T-helper 2 cell (primary cell): Measurements from ENCODE around the gene DLGAP1.

Source experiments
- DNase-seq, 5 experiments: peaks; one replicate each; pipeline versions ENCODE4 v3.0.0 to v3.0.0-alpha.2; 2012 to 2022

The DLGAP1 gene

GRCh38 chr18:3513481-3513880 lies 941.6 kb downstream of the DLGAP1 start:
- no peak for DNase-seq

DNA sequence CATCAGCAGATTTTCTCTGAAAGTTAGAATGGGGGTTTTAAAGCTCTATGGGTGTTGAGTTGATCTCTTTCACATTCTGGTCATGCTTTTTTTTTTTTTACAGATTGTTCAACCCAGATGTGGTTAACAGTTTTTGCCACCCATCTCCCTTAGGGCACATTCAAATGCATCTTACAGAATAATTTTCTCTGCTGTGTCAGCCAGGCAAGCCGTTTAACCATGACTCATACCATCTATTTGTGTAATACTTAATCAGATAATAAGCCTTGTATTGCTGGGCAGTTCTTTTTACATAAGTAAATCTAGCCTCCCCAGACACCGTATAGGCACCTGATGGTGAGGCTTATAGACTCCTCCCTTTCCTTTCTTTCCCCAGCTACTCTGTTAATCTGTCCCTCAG lies 943.1 kb downstream of the DLGAP1 start:
- peak in 2 of 5 experiments; percentile 65 to 88 for DNase-seq

DNA sequence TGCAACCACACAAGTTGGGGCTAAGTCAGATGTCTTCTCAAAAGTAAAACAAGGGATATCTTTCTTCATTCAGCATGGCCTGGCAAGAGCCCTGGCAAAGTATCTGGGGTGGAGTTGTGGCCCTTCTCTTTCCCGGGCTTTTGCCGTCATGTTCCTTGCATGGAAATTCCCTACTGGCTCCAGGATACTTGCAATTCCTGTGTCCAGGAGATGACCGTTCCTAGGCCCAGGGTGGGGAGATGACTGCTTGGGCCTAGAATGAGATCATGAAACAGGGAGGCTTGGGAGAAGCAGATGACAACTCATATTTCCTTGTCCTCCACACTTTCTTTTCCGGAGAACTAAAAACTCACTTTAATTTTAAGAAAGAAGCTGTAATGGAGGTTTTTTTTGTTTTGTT lies 944.2 kb downstream of the DLGAP1 start:
- no peak for DNase-seq

- no peak for DNase-seq
Observed at GRCh38 chr18:3510024-3510423, 945.1 kb downstream of the DLGAP1 start.

DNA sequence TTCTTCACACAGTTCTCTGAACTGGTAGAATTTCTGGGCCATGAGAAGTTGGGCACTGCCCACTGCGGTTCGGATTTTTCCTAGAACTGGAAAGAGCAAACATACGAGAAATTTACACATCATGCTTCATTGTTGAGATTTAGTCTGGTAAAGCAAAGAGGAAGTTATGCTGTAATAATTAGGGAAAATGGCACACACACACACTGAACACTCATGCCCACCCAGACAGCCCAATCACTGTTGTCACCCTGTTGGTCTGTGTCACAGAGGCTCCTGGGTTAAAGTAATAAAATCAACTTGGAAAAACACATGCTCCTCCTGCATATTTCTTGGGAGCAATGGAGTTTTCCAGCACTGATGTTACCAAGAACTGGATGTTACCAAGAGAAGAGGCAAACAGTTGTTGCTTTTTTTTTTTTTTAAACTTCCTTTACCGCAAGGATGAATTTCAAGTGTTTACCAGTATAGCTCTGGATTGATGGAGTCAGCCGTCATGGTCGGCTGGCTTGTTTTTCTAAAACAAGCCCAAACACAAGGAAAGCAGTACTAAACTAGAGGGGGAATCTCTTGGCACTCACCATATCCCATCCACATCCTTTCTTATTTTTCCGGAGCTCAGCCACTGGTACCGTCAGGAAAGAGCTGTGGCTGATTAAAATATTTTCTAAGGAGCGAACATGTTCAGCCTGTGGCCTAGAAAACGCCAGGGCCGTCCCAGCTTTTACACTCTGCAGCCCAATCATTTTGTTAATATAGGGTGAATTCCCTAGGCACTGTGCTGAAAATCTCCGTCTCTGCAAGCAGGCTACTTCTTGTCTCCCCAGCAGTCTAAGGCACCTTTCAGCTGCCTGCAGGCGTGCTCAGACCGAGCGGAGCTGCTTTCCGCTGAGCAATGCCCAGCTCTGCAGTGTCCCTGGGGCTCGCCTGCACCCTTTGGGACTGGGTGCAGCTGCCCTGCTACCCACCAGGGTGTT lies 946.2 kb downstream of the DLGAP1 start:
- DNase-seq = no peak

DNA sequence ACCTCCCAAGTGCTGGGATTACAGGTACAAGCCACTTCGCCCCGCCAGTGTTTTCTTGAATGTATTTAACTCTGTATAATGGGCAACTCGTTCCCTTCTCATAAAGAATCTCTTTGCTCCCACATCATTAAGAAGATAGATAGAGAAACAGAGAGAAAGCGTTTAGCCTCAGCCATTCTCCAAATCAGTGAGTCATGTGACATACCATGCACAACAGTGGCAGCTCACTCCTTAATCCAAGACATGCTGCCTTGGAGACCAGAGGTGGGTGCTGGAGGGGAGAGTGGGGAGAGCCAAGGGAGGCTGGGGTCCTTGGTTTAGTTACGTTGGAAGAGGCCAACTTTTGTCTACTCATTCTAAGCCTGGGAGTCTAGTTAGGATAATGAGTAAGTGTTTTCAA lies 950.5 kb downstream of the DLGAP1 start:
- DNase-seq = no peak

- DNase-seq = no peak
Observed at GRCh38 chr18:3502650-3503049, 952.5 kb downstream of the DLGAP1 start.

GRCh38 chr18:3500016-3500415 lies 955.1 kb downstream of the DLGAP1 start:
- no peak for DNase-seq

DNA sequence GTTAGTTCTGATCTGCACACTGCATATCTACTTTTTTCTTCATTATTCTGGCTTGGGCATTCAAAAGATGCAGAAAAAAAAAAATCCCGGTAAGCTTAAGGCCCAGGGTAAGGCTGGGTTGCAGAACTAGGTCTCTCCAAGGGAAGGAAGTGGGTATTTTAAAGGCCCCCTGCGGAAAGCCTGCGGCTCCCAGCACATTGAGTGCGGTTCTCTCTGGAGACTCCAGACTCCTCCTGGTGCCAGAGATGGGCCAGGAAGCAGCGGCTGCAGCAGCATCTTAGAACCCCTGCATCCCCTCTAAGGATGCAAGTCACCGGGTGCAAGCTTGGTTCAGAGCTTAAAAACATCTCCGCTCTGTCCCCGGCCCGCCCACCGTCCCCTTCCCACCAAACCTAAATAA lies 955.6 kb downstream of the DLGAP1 start:
- no peak for DNase-seq

- peak in 1 of 5 experiments; percentile 13 for DNase-seq
Observed at GRCh38 chr18:3498698-3499471, 956.2 kb downstream of the DLGAP1 start.

GRCh38 chr18:3495691-3496430 lies 959.2 kb downstream of the DLGAP1 start:
- DNase-seq = no peak

DNA sequence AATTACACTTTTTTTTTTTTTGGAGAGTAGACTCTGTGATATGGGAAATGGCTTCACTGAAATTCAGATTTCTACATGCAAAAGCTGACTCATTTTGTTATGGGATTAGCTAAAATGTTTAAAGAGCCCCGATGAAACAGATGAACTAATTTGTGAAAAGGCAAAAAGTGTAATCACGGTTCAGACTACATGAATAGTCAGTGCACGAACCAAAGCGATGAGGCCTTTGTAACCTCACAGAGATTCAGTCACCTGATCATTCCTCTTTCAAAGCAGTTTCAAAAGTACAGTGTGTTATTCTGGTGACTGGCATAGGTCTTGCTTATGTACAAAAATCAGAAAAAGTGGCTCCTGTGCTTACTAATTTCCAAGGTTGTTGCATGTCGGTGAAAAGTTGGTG lies 960.5 kb downstream of the DLGAP1 start:
- DNase-seq = no peak

GRCh38 chr18:3494245-3494526 lies 960.9 kb downstream of the DLGAP1 start:
- no peak for DNase-seq

DNA sequence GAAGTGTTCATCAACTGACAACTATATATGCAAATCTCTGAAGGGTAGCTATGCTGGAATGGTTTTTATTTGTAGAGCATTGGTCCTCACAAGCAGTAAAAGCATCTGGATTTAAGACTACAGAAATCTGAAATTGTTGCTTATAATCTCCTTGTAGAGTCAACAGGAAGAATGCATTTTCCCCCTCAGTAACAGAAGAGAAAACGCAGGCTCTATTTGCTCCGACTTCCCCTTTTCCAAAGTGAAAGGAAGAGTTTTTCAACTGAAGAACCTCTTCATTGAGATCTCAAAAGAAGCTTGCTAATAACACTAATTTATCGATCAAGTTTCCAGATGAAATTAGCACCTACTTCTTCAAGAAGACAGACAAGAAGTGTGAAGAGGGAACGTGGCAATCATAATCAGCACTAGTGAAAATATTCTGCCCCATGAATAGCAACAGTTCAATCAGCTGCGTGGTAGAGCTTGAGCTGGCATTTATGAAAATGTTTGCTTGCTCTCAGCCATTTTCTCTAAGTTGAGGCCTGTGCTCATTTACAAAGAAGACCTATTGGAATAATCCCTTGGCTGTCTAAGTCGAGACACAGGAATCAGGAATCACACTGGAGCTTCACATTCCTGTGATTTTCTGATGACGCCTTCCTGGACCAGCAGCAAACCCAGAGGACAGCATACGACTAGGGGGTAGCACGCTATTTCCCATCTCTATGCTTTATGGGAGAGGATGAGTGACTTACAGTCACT lies 961.4 kb downstream of the DLGAP1 start:
- DNase-seq = no peak

DNA sequence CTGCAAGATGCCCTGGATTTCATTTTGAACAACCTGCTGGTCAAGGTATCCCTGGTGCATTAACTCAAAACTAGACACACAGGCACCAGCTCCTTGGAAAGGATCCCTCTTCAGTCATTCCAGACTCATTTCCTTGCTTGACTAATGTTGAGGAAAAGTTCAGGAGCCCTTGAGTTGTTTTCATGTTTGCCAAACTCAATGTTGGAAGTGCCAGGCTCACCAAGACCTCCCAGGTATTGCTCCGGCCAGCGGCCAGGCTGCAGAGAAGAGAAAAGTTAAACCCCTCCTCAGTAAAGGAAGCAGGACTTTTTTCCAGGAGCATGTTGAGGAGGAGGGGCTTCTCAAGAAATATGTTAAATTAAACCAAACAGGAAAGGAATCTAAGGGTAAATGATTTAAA lies 962.4 kb downstream of the DLGAP1 start:
- no peak for DNase-seq

DNA sequence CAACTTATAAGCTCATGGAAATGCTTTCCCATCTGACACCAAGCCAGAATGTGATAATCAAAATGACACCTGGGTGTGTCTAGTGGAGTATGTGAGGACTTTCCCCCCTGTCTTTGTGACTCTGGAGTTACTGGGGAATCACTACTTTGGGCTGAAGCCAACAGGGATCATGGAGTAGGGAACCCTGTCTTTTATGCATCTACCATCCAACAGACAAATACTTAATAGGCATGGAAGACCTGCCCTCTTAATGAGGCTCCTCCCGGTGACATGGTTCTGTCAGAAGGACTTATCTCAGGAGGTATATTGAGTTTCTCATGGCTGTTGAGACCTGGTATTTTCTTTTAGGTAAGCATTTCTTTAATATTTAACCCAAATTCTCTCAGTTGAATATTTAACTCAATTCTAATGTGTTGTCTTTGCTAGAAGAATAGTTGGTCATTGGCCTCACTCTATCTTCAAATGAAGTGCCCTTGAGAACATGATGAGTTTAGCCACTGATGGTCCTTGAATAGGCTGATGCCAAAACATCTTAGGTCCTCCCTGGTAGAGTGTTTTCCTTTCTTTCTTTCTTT lies 963.0 kb downstream of the DLGAP1 start:
- no peak for DNase-seq

- DNase-seq = no peak
Observed at GRCh38 chr18:3489462-3489861, 965.6 kb downstream of the DLGAP1 start.

GRCh38 chr18:3486512-3486911 lies 968.6 kb downstream of the DLGAP1 start:
- no peak for DNase-seq

GRCh38 chr18:3485153-3486149 lies 969.7 kb downstream of the DLGAP1 start:
- DNase-seq = peak in 1 of 5 experiments; percentile 34

- no peak for DNase-seq
Observed at GRCh38 chr18:3482258-3482657, 972.8 kb downstream of the DLGAP1 start.

DNA sequence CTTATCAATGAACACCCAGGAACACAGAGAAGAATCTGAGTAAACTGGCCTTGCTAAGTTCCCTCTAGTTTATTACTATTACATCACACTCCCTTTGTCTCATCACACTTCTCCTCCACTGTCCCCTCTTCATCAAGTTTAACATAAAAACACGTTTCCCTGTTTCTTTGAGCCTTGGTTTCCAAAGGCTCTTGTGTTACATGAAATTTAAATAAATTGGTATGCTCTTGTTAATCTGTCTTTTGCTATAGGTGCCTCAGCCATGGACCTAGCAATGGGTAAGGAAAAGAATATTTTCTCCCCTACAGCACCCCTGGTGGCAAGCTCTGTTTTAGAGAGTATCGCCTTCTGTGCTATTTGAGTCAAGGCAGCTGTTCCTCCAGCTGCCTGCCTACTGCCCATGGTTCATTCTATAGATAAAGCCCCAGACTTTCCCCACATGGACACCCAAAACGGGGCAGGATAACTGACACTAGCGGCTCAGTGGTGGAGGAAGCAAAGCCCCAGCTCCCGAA lies 973.4 kb downstream of the DLGAP1 start:
- peak in 1 of 5 experiments; percentile 52 for DNase-seq
